KMS-11 (cell line): ENCODE data around the gene USH2A.

Experiments used
- H2AFZ ChIP-seq: fragments of 200-600 bp; sonication (generic); 2 replicates; pipeline ENCODE4 v1.6.1; 2016; ENCODE audit warnings: antibody characterized with exemption, mixed run types, low read depth
- H3K27ac ChIP-seq: fragments of 200-600 bp; sonication (generic); 2 replicates; pipeline ENCODE4 v1.6.1; 2016; ENCODE audit warnings: mild to moderate bottlenecking, mixed run types
- H3K27me3 ChIP-seq: fragments of 200-600 bp; sonication (generic); 2 replicates; pipeline ENCODE4 v1.6.1; 2017; ENCODE audit warnings: mild to moderate bottlenecking, low read depth, mixed run types, moderate library complexity; ENCODE audit not compliant: insufficient read depth
- H3K36me3 ChIP-seq: fragments of 200-600 bp; sonication (generic); 2 replicates; pipeline ENCODE4 v1.6.1; 2017; ENCODE audit warnings: mild to moderate bottlenecking, mixed run types; ENCODE audit not compliant: insufficient read depth
- H3K4me1 ChIP-seq: fragments of 200-600 bp; sonication (generic); 2 replicates; pipeline ENCODE4 v1.6.1; 2016; ENCODE audit warnings: mild to moderate bottlenecking, low read depth, mixed run types; ENCODE audit not compliant: poor library complexity, severe bottlenecking
- H3K4me2 ChIP-seq: fragments of 200-600 bp; sonication (generic); 2 replicates; pipeline ENCODE4 v1.7.0; 2016; ENCODE audit warnings: mild to moderate bottlenecking, mixed run types
- H3K4me3 ChIP-seq: fragments of 200-600 bp; sonication (generic); IDR thresholded peaks from 2 replicates; pipeline ENCODE4 v1.6.1; 2017; ENCODE audit warnings: low read depth, low read length, mixed read lengths; ENCODE audit not compliant: insufficient read depth
- H3K79me2 ChIP-seq: fragments of 200-600 bp; sonication (generic); 2 replicates; pipeline ENCODE4 v1.6.1; 2016; ENCODE audit warnings: low read depth, mixed run types; ENCODE audit not compliant: insufficient read depth
- H3K9ac ChIP-seq: fragments of 200-600 bp; sonication (generic); 2 replicates; pipeline ENCODE4 v1.6.1; 2016; ENCODE audit warnings: mild to moderate bottlenecking, mixed run types
- H4K20me1 ChIP-seq: fragments of 200-600 bp; sonication (generic); 2 replicates; pipeline ENCODE4 v1.6.1; 2016; ENCODE audit warnings: mild to moderate bottlenecking, mixed run types; ENCODE audit not compliant: insufficient read depth
- TF ChIP-seq, protein P1 (sequence below): fragments of 200-600 bp; sonication (generic); conservative IDR thresholded peaks from 2 replicates; pipeline ENCODE4 v1.6.1; 2017; ENCODE audit warnings: low read depth, mild to moderate bottlenecking, antibody characterized with exemption, low read length, moderate library complexity, mixed read lengths

USH2A gene

DNA sequence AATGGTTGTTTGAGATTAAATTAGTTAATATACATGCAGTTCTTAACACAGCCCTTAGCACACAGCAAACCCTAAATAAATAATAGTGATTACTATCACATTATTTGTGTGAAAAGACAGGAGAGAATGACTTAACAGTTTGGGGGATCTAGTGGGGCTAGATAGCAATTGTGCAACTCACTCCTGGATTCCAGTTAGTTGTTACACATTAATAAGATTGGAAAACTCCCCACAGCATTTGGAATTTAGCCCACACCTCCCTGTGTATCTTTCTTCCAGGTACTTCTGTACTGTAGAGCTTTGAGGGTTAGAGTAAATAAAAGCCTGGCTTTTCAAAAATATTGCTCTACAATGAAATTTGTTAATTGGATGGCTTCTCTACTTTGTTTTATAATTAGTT lies 763.0 kb downstream of the USH2A start:
- no peak overlapping the region for H3K27ac ChIP-seq
- TF ChIP-seq, protein P1, sequence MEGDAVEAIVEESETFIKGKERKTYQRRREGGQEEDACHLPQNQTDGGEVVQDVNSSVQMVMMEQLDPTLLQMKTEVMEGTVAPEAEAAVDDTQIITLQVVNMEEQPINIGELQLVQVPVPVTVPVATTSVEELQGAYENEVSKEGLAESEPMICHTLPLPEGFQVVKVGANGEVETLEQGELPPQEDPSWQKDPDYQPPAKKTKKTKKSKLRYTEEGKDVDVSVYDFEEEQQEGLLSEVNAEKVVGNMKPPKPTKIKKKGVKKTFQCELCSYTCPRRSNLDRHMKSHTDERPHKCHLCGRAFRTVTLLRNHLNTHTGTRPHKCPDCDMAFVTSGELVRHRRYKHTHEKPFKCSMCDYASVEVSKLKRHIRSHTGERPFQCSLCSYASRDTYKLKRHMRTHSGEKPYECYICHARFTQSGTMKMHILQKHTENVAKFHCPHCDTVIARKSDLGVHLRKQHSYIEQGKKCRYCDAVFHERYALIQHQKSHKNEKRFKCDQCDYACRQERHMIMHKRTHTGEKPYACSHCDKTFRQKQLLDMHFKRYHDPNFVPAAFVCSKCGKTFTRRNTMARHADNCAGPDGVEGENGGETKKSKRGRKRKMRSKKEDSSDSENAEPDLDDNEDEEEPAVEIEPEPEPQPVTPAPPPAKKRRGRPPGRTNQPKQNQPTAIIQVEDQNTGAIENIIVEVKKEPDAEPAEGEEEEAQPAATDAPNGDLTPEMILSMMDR: no peak

DNA sequence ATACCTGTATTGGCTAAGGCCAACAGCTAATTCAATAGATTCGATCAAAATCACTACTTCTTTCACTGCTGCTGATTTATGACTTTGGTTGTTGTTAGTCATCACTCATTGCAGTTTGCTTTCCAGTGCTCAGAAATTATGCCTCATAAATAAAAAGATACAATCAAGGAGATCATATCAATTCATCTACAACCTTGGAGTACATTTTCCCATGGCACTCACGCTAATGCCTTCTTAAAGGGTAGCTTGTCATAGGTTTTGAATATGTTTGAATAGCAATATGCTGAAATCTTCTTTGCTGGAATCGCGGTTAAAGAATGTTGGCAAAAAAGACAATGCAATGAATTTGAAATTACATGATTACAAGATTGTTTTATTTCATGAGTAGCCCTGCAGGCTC lies 766.2 kb downstream of the USH2A start:
- no peak overlapping the region for H3K9ac ChIP-seq
- H3K27ac ChIP-seq: no peak overlapping the region
- H3K79me2 ChIP-seq: no peaks in the 10 kb centered on the region
- H3K36me3 ChIP-seq: no peaks in the 10 kb centered on the region
- no peak overlapping the region for H3K4me2 ChIP-seq
- H3K4me1 ChIP-seq: no peaks in the 10 kb centered on the region
- H3K27me3 ChIP-seq: no peaks in the 10 kb centered on the region
- no peaks in the 10 kb centered on the region for H4K20me1 ChIP-seq
- no peak overlapping the region for H3K4me3 ChIP-seq
- TF ChIP-seq, protein P1: no peak
- no peak overlapping the region for H2AFZ ChIP-seq

More for the DNA sequence above, 763.0 kb downstream of the USH2A start:
- Histone ChIP-seq H3K4me1 (no peaks in the 10 kb centered on the region), H3K4me3 (no peak overlapping the region), H3K27me3 (no peaks in the 10 kb centered on the region), H3K4me2 (no peak overlapping the region), H4K20me1 (no peaks in the 10 kb centered on the region), H3K36me3 (no peaks in the 10 kb centered on the region), H3K79me2 (no peaks in the 10 kb centered on the region), H3K9ac (no peak overlapping the region), H2AFZ (no peak overlapping the region)

DNA sequence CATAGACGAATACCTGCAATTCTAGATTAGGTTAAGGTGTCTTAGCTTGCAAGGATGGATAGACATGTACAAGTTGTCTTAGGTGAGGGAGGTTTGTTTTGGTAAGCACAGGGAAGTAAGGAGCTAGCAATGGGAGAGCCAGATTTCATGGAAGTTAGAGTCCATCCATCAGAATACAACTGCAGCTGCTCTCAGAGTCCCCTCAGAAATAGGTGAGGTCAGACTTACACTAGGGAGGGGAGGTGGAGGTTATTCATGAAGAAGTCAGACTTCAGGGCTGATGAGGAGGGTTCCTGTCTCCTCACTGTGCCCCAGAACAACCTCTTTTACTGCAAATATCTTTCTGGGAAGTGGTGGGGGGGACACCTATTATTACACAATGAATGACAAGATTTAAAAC lies 770.9 kb downstream of the USH2A start:
- Histone ChIP-seq H3K9ac (no peak overlapping the region), H3K4me2 (no peak overlapping the region), H2AFZ (no peak overlapping the region), H3K27ac (no peak overlapping the region), H3K4me1 (no peaks in the 10 kb centered on the region), H3K4me3 (no peak overlapping the region), H3K27me3 (no peaks in the 10 kb centered on the region), H4K20me1 (no peaks in the 10 kb centered on the region), H3K79me2 (no peaks in the 10 kb centered on the region), H3K36me3 (no peaks in the 10 kb centered on the region)
- TF ChIP-seq, protein P1: no peak

GRCh38 chr1:215651867-215652266 lies 771.4 kb downstream of the USH2A start:
- no peaks in the 10 kb centered on the region for H3K4me1 ChIP-seq
- H3K27me3 ChIP-seq: no peaks in the 10 kb centered on the region
- no peak overlapping the region for H3K9ac ChIP-seq
- no peak overlapping the region for H3K4me3 ChIP-seq
- no peaks in the 10 kb centered on the region for H3K79me2 ChIP-seq
- H3K4me2 ChIP-seq: no peak overlapping the region
- TF ChIP-seq, protein P1: no peak
- no peak overlapping the region for H3K27ac ChIP-seq
- no peaks in the 10 kb centered on the region for H3K36me3 ChIP-seq
- no peak overlapping the region for H2AFZ ChIP-seq
- no peaks in the 10 kb centered on the region for H4K20me1 ChIP-seq
